Stimulated activated CD8-positive, alpha-beta memory T cell treated with anti-CD3 and anti-CD28 coated beads, Interleukin-4, amount 100 ng/mL, for 48 hours (primary cell): ENCODE results near the gene GUCA2B.

Source experiments
- DNase-seq: peaks from one replicate; pipeline ENCODE4 v3.0.0-alpha.2; 2020

Gene GUCA2B

GRCh38 chr1:42192106-42192505 is 38.9 kb downstream of the GUCA2B start:
- DNase-seq, result no peak

- DNase-seq, result no peak
These were observed 42.6 kb downstream of the GUCA2B start for GRCh38 chr1:42195841-42196240.

GRCh38 chr1:42198251-42198650 is 45.0 kb downstream of the GUCA2B start:
- DNase-seq, result no peak

GRCh38 chr1:42201986-42202385 is 48.8 kb downstream of the GUCA2B start:
- no peak for DNase-seq
